HG02588 (cell line): ENCODE results near the gene FGGY.
A peak's percentile ranks its signal among the peaks of the same experiment; 100 is the strongest.

Experiments
- ATAC-seq: cut with Tn5 transposase; IDR thresholded peaks from one replicate; pipeline ENCODE4 v1.9.1; 2021; ENCODE audit warnings: mild to moderate bottlenecking, moderate library complexity; ENCODE audit not compliant: unreplicated experiment

Gene FGGY

DNA sequence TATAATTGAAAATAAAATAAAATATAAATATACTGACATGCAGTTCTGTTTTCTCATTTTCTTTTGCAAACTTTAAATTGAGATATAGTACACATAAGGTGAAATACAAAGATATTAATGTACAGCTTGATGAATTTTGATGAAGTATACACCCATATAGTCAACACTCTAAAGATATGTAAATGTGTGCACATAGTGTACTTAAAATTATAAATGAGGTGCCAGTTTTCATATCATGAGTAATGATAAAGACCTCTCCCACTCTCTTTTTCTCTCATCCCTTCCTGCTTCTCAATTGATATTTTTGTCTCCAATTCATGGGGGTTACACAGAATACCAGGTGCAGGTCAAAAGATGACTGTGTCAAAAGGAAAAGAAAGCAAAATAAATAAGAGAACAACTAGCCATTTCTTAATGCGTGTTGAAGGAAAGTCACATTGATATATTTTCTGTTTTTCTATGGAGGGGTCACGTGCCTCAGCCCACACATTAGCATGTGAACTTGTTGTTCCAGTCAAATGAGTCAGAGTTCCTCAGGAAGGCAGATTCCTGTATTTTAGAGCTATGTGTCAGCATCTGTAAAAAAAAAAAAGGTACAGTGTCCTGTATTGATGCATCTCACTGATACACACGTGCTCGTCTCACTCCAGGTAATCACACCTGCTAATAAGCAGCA, 453.6 kb downstream of the FGGY start:
- no peak for ATAC-seq

DNA sequence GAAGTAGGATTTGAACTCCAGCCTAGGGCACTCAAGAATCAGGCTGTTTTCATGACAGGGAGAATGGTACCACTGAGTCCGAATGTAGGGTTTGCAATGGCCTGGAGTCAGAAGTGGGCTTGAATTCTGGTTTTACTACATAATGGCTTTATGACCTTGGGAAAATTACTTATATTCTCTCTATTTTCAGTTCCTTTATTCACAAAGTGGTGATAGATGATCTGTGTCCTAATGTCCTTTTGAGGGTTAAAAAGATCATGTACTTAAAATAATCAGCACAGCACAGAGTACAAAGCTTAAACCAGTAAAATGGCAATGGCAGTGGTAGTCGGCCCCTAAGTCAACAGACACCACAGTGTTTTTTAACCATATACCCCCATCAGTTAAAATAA, 454.1 kb downstream of the FGGY start:
- no peak for ATAC-seq

DNA sequence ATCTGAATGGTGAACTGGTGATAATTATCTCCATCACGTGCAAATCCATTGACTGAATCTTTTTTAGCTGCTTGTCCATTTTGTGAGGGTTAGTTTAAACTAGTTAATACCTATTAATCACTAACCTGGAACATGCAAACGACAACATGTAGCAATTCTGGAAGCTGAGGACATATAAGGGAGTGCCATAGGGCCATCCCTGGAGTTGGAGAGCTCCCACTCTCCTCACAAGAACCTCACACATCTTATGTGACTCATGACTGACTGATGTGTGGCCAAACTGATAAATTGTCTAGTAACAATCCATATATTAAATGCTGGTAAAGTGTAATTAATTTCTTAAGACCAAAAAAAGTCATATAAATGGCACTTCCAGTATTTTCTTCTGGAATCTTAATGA, 454.9 kb downstream of the FGGY start:
- no peak for ATAC-seq

DNA sequence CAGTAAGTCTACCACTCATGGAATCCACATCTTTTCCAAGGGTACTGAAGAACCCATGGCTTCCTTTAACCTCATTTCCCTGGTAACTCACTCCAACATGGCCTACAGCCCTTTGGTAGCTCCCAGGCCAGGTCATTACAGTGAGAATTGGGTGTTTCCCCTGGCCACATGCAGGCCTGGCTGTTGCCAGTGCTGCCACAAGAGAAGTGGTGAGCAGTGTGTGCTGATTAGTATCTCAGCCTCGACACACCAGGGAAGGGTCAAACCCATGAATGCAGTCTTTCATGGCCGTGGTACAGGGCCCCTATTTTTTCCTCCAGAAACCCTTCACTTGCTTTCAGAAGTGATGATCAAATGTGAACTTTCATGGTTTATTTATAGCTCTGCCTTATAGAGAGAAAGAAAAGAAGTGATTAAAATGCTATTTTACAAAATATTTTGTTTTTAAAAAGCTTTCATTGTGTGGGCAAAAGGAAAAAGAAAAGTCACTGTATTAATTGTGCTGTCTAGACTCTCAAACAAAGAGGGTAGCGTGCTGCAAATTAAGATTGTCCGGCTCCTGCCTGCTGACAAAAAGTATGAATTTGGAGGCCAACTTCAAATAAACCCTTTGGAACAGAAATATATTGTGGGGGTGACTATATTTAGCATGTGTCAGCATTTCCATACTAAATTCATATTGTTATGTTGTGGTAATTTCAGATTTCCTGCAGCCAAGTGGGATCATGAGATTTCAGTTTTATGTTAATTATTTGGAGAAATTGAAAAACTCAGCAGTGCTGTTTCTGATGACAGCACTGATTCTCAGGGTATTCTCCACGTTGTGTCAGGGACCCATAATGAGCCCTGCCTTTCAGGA, 455.9 kb downstream of the FGGY start:
- ATAC-seq, result peak; percentile 79

DNA sequence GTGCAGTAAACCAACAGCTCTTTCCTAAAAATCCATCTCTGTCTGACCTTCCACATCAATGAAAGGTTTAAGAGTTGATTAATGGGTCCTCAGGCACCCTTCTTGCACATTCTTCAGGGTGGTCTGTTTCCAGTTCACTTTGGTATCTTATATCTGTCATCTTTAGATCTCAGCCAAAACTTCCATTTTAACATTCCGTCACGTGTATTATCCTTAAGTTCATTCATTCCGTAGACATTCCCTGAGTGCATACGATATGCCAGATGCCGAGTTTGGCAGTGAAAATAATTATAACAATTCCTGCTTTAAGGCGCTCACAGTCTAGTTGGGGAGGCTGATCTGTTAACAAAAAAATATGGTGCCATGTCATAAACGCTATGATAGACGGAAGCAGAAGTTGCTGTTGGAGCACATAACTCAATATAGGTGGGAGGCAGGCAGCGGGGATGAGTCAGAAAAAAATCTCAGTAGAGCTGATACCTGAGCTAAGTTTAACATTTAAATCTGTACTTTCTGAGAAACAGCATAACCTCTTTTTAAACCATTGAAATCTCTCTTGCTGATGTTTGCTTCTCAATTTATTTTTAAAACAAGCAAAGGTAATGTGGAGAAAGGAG, 458.3 kb downstream of the FGGY start:
- no peak for ATAC-seq

DNA sequence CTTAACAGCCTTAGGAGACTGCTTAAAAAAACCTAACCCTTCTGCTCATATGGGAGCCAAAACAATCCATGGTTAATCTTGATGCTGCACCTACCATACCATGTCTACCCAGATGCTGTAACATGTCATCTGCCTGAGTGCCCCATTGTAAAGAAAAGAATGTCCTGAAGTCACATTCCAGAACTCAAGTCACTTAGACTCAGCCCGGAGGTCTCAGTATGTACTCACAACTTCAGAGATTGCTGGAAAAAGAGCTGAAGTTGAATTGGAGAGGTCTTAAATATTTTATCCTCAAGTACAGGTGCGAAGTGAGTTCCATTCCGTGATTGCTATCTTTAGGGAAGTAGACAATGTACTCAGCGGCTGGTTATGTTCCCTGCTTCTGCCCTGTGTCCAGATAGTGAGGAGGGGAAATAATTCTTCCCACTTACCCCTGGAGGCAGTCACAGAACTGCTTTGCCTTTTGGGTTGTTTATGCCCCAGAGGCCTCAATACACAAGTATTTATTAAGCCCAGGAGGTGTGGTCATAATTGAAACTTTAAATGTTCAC, 460.4 kb downstream of the FGGY start:
- ATAC-seq, result no peak

DNA sequence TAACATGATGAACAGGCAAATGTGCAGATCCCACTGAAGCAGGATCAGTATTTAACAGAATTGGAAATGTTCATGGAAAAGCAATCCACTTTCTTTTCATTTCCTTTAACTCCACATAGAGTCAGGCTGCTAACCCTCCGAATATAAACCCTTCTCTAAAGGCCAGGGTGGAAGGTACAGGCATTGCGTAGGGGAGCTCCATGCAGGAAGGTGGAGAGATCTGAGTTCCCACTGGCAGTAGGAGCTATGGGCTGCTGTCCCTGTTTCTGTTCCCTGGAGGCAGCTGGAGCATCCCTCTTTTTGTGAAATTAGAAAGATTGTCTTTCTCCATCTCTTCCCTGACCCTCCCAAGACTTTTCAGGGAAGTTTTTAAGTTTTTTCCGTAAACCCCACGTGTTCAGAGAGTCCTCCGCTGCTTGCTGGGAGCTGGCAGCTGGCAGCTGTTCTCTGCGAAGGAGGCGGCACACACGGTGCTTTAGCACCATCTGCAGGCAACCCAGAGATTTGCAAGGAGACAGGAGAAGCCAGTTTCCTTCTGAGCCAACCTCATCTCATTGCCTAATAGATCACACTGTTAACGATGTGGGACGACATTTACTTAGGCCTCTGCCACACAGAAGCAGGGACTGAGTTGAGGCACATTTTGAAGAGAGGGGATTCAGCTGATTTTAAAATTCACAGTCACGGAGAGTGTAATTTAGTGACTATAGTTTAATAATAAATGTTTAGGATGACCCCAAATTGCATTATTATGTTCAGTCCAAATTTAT, 462.4 kb downstream of the FGGY start:
- peak; percentile 80 for ATAC-seq

DNA sequence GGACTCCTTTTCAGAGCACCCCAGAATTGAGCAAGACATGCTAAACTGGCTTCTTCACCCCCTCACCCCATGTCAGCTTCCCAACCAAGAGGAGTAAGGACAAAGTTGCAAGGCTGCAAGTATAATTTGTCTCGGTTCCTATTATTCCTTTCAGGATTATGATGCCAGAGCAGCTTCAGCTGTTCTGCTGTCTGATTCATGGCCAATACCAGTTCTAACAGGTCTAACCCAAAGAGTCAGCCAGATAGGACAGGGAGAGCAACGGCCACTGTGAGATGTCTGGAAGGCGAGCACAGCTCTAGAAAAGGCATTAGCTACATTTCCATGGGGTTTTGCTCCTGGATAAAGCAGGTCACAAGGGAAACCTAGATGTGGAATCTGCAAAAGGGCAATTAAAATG, 464.5 kb downstream of the FGGY start:
- no peak for ATAC-seq

DNA sequence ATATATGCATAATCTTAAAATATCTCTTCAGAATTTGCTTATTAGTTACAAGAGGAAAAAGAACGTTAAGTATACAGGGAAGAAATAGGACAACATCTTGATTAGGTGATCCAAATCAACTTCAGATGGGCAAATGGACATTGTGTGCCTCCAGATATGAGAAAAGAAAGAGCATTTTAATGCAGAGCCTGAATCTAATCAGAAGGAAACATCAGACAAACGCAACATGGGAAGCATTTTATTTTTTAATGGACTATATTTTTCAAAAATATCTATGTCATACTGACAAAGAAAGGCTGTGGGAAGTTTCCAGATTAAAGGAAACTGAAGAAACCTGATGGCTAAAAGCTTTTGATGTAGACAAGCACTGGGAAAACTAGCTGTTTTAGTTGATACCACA, 466.5 kb downstream of the FGGY start:
- no peak for ATAC-seq

DNA sequence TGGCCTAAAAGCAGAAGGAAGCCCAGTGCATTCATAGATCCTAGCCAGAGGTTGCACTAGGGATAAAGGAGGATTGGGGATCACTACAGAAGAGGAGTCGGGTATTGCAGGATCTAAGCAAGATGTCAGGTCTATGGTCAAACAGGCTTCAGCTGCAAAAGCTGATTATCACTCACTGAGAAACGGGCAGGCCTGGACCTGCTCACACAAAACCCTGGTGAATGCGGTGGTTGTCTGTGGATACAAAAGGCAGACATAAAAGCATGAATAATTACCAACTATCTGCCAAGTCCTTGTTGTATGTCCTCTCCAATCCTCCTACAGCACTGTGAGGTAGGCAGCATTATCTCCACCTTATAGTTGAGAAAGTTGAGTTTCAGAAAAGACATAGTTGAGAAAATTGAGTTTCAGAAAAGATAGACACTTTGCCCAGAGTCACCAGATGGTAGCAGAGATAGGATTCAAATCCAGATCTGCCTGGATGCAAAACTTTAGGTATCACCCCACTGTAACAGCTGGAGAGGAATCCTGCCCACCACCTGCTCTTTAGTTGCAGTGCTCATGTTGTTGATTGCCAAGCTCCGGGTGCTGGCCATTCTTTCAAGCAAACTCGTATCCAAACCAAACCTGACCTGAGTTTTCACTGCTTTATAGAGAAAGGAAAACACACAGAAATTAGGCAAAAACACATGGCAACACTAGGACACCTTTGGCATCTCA, 468.3 kb downstream of the FGGY start:
- no peak for ATAC-seq

DNA sequence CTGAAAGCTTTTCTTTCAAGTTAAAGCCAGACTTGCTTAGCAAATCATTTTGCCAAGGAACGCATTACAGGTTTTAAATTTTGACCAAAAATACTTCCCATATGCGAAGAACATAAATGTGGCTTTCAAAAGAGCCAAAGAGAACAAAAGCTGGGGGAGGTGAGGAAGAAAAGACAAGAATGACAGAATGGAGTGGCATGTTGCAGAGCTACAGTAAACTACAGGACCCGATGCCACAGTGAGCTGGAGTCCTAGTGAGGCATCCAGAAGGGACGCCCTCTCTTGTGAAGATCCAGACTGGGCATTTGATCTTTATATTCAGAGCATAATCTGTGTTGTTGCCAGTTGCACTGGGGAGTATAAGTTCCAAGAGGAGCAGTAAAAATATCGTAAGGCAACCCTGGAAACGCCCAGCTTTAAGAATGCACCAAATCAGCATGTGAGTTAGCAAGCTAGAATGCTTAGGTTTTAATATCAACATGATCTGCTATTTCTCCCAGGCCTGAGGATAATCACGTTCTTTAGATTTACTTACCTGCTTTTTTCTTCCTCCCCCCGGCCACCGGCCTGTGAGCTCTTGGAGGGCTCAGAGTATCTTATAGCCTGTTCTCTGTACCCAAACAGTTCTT, 469.4 kb downstream of the FGGY start:
- ATAC-seq, result no peak

DNA sequence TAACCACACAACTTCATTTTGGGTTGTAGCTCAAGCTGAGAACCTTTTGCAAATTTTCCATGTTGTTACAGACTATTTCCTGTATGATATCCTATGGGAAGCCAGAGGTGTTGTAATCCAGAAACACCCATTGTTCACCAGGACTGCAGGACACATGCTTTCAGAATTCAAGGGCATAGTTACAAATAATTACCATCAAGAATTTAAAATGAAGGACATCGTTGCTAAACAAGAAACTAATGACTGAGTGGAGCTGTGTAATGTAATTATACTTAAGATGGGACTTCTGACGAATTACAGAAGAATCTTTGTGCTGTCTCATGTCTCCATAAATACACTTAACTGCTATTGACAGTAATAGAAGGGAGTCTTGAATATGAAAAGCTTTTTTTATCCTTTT, 470.2 kb downstream of the FGGY start:
- ATAC-seq, result no peak

DNA sequence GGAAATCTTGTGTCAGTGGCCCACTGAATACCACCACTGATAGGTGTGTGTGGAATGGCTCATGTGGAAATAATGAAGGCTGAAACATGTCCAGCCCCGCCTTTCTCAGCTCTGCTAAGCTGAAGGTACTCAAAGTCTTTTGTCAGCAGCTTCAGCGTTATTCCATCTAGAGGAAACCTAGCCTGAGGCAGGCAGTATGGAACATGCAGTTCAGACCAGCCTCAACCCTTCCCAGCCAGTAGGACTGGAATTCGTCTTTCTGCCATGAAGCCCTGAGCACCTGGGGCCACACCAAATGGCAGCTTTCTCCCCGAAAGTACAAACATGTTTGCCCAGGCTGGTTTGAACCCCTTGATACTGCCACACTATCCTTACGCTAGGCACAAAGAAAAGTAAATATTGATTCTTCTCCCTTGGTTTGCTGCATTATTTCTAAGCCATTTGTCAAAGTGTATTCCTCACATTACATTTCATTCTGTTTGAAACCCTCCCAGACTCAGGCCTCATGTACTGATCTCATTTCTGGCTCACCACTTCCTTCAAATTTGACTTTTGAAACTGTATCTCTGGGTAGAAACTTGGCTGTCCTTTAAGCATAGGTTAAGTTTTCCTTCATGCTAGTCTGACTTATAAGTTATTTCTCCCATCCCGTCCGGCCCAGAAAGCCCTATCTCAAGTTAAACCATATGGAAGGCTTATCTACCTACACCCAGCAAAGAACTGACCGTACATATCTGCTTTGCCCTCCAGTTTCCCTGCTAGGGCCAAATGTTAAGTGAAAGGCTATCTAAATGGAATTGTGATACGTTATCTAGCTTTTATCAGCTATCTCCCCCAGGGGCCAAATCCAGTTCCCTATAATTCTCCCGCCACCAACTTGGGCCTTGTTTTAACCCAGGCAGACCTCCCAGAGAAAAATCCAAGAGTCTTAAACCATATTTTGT, 472.2 kb downstream of the FGGY start:
- ATAC-seq, result no peak

DNA sequence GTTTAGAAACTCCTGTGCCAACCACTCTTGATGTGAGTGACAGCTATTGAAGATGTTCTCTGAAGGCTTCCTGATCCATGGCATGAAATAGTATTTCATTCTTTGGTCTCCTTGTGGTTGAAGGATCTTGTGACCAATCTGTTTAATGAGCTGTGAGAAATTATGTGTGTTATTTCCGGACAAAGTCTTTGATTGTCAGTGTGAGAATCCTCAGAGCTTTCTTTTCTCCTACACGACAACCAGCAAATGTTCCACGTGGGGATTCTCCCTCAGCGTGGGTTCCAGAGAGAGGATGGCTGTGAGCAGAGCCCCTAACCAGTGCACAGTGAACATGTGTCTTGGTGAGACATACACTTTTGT, 472.8 kb downstream of the FGGY start:
- ATAC-seq, result no peak

DNA sequence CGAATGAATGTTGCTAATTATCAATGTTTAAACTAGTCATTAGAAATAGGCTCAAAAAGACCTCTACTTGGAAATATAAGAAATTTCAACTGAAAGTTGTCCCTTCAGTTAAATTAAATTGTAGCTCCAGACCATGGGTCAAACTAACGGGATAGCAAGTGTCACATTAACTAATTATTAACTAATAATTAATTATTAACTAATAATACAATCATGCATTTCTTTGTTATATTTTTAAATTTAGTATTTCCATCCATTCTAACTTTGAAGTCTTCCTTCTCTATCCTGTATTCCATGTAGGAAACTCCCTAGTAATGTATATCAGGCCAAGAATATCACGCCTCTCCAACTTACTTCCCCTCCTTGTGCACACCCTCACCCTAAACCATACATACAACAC, 474.5 kb downstream of the FGGY start:
- no peak for ATAC-seq

DNA sequence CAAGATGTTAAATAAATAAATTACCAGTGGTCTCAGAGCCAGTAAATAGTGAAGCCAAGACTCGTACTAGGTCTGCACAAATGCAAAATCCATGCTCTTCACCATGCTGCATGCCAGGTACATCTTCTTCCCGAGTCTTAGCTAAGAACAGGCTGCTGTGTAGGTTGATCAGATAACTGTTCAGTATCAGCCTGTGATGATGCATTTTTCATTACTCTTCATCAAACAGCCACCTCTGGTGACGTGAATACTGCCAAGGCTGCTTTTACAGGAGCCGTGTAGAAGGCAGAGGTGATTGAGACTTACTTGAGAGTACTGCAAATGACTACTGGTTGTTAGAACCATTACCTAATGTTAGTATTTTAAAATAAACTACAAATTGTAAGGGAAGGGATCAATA, 478.6 kb downstream of the FGGY start:
- no peak for ATAC-seq

DNA sequence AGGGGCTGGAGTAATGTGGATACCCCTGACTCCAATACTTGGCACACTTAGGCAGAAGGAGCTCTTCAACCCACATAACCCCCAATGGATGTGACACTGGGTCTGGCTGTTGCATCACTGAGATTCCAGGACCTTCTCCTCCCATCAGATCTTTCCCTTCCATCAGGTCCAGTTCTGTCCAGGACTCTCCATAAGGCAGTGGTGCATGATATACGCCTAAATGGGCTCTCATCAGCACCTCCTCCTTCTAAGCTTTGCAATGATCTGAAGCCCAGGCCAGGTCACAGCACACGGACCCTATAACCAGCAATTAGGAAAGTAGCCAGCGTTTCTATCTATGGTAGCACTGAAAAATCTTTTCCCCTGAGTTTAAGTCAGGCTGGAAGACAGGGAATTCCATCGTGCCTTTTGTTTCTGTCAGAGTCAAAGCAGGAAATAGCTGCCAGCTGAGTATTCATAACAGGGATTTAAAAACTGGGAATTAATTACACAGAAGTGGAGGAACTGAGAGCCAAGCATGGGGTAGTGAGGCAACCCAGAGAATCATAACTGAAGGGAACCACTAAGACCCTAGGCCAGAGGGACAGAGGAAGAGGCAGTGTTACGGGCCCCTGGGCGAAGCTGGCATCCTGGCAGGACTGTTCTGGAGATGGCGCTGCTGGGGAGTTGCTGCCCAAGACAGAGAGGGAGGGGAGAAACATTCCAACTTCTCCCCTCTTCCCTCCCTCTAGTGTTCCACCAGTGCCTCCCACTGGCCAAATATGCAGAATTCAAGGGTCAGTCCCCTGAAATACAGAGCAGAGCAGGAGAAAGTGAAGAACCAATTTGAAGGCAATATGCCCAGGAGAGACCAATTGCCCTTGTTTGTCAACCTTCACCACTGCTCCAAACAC, 480.3 kb downstream of the FGGY start:
- no peak for ATAC-seq

DNA sequence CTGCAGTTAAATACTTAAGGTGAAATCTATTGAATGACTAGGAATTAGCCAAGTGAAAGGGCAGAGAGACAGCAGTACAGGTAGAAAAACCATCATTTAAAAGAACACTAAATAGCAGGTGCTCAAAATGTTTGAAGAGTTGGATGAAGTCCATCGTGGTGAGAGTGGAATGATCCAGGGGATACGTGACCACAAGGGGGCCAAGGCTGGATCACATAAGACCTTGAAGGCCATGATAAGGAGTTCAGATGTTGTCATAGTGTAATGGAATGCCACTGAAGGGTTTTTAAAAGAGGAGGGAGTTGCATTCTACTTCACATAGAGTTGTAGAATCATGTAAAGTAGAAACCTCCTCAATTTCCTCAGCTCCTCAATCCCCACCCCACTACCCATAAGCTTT, 483.1 kb downstream of the FGGY start:
- no peak for ATAC-seq
